Peyer's patch (tissue), 4 donors: ENCODE results near the gene CDNF. TPM values are rescaled to one million over a fixed set of nuclear protein-coding genes. Genes with fewer than 3 reads are reported as not detected.

Experiments used
- DNase-seq, 3 donors: peaks; one replicate each; pipeline ENCODE4 v3.0.0-alpha.2; 2017 to 2019
- H3K27ac ChIP-seq, 4 donors: fragments of 200-600 bp; sonication (generic); one replicate each; pipeline ENCODE4 v1.5.1; 2016 to 2019
- H3K27me3 ChIP-seq, 2 donors: fragments of 200-600 bp; sonication (generic); one replicate each; pipeline ENCODE4 v1.5.1; 2019
- H3K36me3 ChIP-seq, 3 donors: fragments of 200-600 bp; sonication (generic); one replicate each; pipeline ENCODE4 v1.5.1; 2016 to 2019
- H3K4me1 ChIP-seq, 4 donors: fragments of 200-600 bp; sonication (generic); one replicate each; pipeline ENCODE4 v1.5.1; 2016 to 2019
- H3K4me3 ChIP-seq, 4 donors: fragments of 200-600 bp; sonication (generic); 1 replicate in 3 of 4; 2 replicates in 1 of 4; pipeline ENCODE4 v1.5.1; 2016 to 2019; ENCODE audit warnings: mild to moderate bottlenecking in 1 of 4
- H3K9me3 ChIP-seq, 4 donors: fragments of 200-600 bp; sonication (generic); one replicate each; pipeline ENCODE4 v1.5.1; 2016 to 2019; ENCODE audit warnings: mild to moderate bottlenecking in 1 of 4
- CTCF ChIP-seq, 6 experiments: fragments of 450-650 bp in 4 of 6; fragments of 200-600 bp in 2 of 6; sonication (generic) in 1 of 6; IDR thresholded peaks; one replicate each; pipeline ENCODE4 v1.5.1; 2017 to 2019; ENCODE audit warnings: antibody characterized with exemption in 6 of 6, mild to moderate bottlenecking in 3 of 6, moderate library complexity in 1 of 6
- POLR2A ChIP-seq, 2 donors: fragments of 450-650 bp; IDR thresholded peaks; one replicate each; pipeline ENCODE4 v1.5.1; 2017; ENCODE audit warnings: antibody characterized with exemption in 2 of 2, mild to moderate bottlenecking in 2 of 2, moderate library complexity in 2 of 2
- total RNA-seq, 4 donors: library from RNA; depleted of rRNA; stranded (reverse); fragments of >200 nt; gene quantifications; one replicate each; pipeline ENCODE4 v1.1.0, GENCODE V29; 2016

CDNF gene
- total RNA-seq, 4 donors from 2014 or later, result 3.1 to 6.7 (median 4.0) TPM; not detected in 1

GRCh38 chr10:14859775-14860174, 21.9 kb upstream of the CDNF start:
- H3K9me3 ChIP-seq, result no peaks in the 10 kb centered on the region
- H3K27ac ChIP-seq, result no peak overlapping the region
- no peak overlapping the region for H3K4me3 ChIP-seq
- TF ChIP-seq POLR2A (IDR thresholded peaks at IDR 0.05) (no peak), CTCF (IDR thresholded peaks at IDR 0.05) (no peak)
- DNase-seq, result no peak
- H3K4me1 ChIP-seq, result peaks cover 0 to 16% (median 0%) of the 10 kb centered on the region in 4 donors
- H3K36me3 ChIP-seq, result peaks cover 0 to 22% (median 0%) of the 10 kb centered on the region in 3 donors
- no peaks in the 10 kb centered on the region for H3K27me3 ChIP-seq

- H3K27me3 ChIP-seq, result no peaks in the 10 kb centered on the region
- H3K9me3 ChIP-seq, result no peaks in the 10 kb centered on the region
- peaks cover 0 to 19% (median 0%) of the 10 kb centered on the region in 3 donors for H3K36me3 ChIP-seq
- H3K4me1 ChIP-seq, result peaks cover 0 to 16% (median 0%) of the 10 kb centered on the region in 4 donors
- no peak overlapping the region for H3K4me3 ChIP-seq
- TF ChIP-seq CTCF (IDR thresholded peaks at IDR 0.05), result no peak
- TF ChIP-seq POLR2A (IDR thresholded peaks at IDR 0.05), result no peak
- no peak overlapping the region for H3K27ac ChIP-seq
- no peak for DNase-seq
These were observed 21.2 kb upstream of the CDNF start for GRCh38 chr10:14859043-14859442.

GRCh38 chr10:14858338-14858960, 20.6 kb upstream of the CDNF start:
- Histone ChIP-seq H3K4me1 (peaks cover 0 to 16% (median 0%) of the 10 kb centered on the region in 4 donors), H3K27me3 (no peaks in the 10 kb centered on the region), H3K36me3 (peaks cover 0 to 17% (median 0%) of the 10 kb centered on the region in 3 donors), H3K4me3 (no peak overlapping the region), H3K27ac (no peak overlapping the region), H3K9me3 (no peaks in the 10 kb centered on the region)
- DNase-seq, result no peak
- no peak for TF ChIP-seq CTCF (IDR thresholded peaks at IDR 0.05)
- TF ChIP-seq POLR2A (IDR thresholded peaks at IDR 0.05), result no peak

- no peaks in the 10 kb centered on the region for H3K27me3 ChIP-seq
- no peak for DNase-seq
- no peak overlapping the region for H3K4me3 ChIP-seq
- no peak overlapping the region for H3K27ac ChIP-seq
- H3K36me3 ChIP-seq, result peaks cover 0 to 25% (median 0%) of the 10 kb centered on the region in 3 donors
- H3K9me3 ChIP-seq, result no peaks in the 10 kb centered on the region
- H3K4me1 ChIP-seq, result peaks cover 0 to 6% (median 0%) of the 10 kb centered on the region in 4 donors
- no peak for TF ChIP-seq POLR2A (IDR thresholded peaks at IDR 0.05)
- TF ChIP-seq CTCF (IDR thresholded peaks at IDR 0.05), result no peak
These were observed 17.6 kb upstream of the CDNF start for GRCh38 chr10:14855453-14855852.

- Histone ChIP-seq H3K4me1 (no peaks in the 10 kb centered on the region), H3K27ac (no peak overlapping the region), H3K27me3 (no peaks in the 10 kb centered on the region), H3K9me3 (no peaks in the 10 kb centered on the region), H3K36me3 (peaks cover 0 to 29% (median 0%) of the 10 kb centered on the region in 3 donors), H3K4me3 (no peak overlapping the region)
- TF ChIP-seq CTCF (IDR thresholded peaks at IDR 0.05) (no peak), POLR2A (IDR thresholded peaks at IDR 0.05) (no peak)
- DNase-seq, result no peak
These were observed 14.4 kb upstream of the CDNF start for GRCh38 chr10:14852236-14852635.
